Measurements from ENCODE around the gene PHF10. TPM values are rescaled to one million over a fixed set of nuclear protein-coding genes. Genes with fewer than 3 reads are reported as not detected.

PHF10 gene
- 27.9 and 28.6 TPM in 2 replicates for total RNA-seq

DNA sequence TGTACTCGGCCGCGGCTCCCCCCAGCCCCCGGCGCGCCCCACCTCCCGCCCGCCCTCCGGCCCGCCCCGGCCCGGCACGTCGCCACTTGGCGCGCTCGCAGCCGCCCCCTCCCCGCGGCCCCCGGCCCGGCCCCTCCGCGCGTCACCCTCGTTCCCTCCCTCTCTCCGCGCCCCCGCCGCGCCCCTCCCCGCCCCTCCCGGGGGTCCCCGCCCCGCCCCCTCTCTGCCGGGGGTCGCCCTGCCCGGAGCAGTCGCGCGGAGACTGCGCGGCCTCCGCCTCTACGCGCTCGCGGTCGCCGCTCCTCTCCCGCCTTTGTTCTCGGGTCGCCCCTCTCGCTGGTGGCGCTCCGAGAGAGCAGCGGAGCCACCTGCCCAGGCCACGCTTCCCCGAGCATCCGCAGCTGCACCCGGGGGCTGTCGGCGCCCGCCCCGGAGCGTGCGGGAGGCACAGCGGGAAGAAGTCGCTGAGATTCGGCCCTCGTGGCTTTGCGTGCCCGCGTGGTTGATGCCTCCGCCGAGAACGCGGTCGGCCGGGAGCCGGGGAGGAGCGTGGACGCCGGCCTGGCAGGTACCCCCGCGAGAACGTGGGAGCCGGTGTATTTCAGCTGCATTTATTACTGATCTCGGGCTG is at the start of gene PHF10:
PHF10 (minus strand) TSS at position 7 of the 631 bp plus-strand sequence. CDS start 569 bp downstream, outside the sequence.

GRCh38 chr6:169751242-169752073 is 27.2 kb upstream of the PHF10 start, which contains the start of the genes DYNLT2 and ERMARD:
TSS of gene DYNLT2 (minus strand) at chr6:169751572. CDS start at chr6:169751458, 114 bp downstream.
TSS of gene ERMARD (plus strand) at chr6:169751622. CDS start at chr6:169751658, 36 bp downstream.

GRCh38 chr6:169701954-169702839 is 22.1 kb downstream of the PHF10 start, which contains the start of the genes C6orf120 and WDR27:
TSS of gene C6orf120 (plus strand) at chr6:169702126. CDS start at chr6:169702460, 334 bp downstream.
TSS of gene WDR27 (minus strand) at chr6:169702029. CDS start at chr6:169689005, 13,024 bp downstream.

Other genes with a start within 250 kb of the PHF10 start
- gene WDR27, start 22.5 kb downstream of the PHF10 start, total RNA-seq, result 19.0 and 28.0 TPM in 2 replicates
- gene C6orf120, start 22.4 kb downstream of the PHF10 start, total RNA-seq, result 45.4 and 64.2 TPM in 2 replicates
- 0.83 and 1.2 TPM in 2 replicates for gene DYNLT2, start 27.1 kb upstream of the PHF10 start, total RNA-seq
- 17.2 and 17.8 TPM in 2 replicates for gene ERMARD, start 27.1 kb upstream of the PHF10 start, total RNA-seq

Measured in smooth muscle cell of the umbilical artery (primary cell).